ENCODE measurements around the gene ELMO2.
A peak's percentile ranks its signal among the peaks of the same experiment; 100 is the strongest.

Gene ELMO2

GRCh38 chr20:46331611-46332361, 74.6 kb downstream of the ELMO2 start:
- TF ChIP-seq TAF1 (IDR thresholded peaks at IDR 0.05; ENCODE audit: low read depth): no peak
- TF ChIP-seq, protein P1, sequence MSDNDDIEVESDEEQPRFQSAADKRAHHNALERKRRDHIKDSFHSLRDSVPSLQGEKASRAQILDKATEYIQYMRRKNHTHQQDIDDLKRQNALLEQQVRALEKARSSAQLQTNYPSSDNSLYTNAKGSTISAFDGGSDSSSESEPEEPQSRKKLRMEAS (IDR thresholded peaks at IDR 0.05): no peak
- TF ChIP-seq CEBPB (IDR thresholded peaks at IDR 0.05): no peak
- no peak for TF ChIP-seq YY1 (IDR thresholded peaks at IDR 0.05; ENCODE audit: low read depth)
- no peak for TF ChIP-seq TEAD4 (IDR thresholded peaks at IDR 0.05)
- TF ChIP-seq TCF12 (IDR thresholded peaks at IDR 0.05; ENCODE audit: low read depth): no peak
- no peak for TF ChIP-seq USF1 (IDR thresholded peaks at IDR 0.05)
- no peak for TF ChIP-seq EGR1 (IDR thresholded peaks at IDR 0.05)
- no peak for TF ChIP-seq CREB1 (IDR thresholded peaks at IDR 0.05; ENCODE audit: low read depth)
- TF ChIP-seq REST (IDR thresholded peaks at IDR 0.05; ENCODE audit: low read depth): no peak
- TF ChIP-seq ZBTB7A (IDR thresholded peaks at IDR 0.05; ENCODE audit: low read depth): no peak

GRCh38 chr20:46330831-46331371, 75.5 kb downstream of the ELMO2 start:
- no peak for TF ChIP-seq CEBPB (IDR thresholded peaks at IDR 0.05)
- TF ChIP-seq NFIC (IDR thresholded peaks at IDR 0.05): no peak
- no peak for TF ChIP-seq RAD21 (IDR thresholded peaks at IDR 0.05; ENCODE audit: low read depth)
- TF ChIP-seq USF1 (IDR thresholded peaks at IDR 0.05): no peak
- TF ChIP-seq EGR1 (IDR thresholded peaks at IDR 0.05): no peak
- no peak for TF ChIP-seq ZBTB7A (IDR thresholded peaks at IDR 0.05; ENCODE audit: low read depth)
- no peak for TF ChIP-seq TEAD4 (IDR thresholded peaks at IDR 0.05)
- no peak for TF ChIP-seq TCF12 (IDR thresholded peaks at IDR 0.05; ENCODE audit: low read depth)
- TF ChIP-seq TAF1 (IDR thresholded peaks at IDR 0.05; ENCODE audit: low read depth): no peak
- no peak for TF ChIP-seq CREB1 (IDR thresholded peaks at IDR 0.05; ENCODE audit: low read depth)
- TF ChIP-seq, protein P1 (IDR thresholded peaks at IDR 0.05): no peak
- no peak for TF ChIP-seq EP300 (IDR thresholded peaks at IDR 0.05; ENCODE audit: borderline replicate concordance)
- TF ChIP-seq REST (IDR thresholded peaks at IDR 0.05; ENCODE audit: low read depth): no peak
- TF ChIP-seq YY1 (IDR thresholded peaks at IDR 0.05; ENCODE audit: low read depth): no peak

DNA sequence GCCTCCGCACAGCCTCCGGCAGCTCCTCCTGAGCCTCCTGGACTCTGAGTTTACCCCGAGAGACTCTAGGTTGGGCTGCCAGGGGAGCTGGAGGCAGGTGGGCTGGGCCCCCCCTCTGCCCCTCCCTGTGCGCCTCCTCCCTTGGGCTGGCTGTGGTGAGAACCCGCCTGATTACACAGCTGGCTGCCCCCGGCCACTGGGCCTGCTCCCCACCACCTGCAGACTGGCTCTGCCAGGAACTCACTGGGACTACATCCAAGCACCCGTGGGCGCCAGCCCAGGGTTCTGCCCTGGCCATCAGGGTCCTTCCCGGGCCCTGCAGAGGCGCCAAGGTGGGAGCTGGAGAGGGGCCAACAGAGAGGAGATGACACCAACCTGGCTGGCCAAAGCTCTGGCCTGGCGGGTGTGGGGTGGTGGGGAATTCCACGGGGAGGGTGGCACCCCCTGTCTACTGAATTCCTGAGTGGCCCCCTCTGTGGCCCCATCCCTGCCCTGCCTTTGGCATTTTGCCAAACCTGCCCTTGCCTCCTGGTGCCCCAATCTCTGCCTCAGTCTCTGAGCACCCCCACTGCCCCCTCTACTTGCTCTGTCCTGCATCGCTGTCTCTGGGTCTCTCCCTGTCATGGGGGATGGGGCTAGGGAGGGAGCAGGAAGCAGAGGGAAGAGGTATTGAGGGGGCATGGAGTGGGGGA, 76.2 kb downstream of the ELMO2 start:
- peak; percentile 43; the same call in 1 of the 2 replicates for TF ChIP-seq NFIC (IDR thresholded peaks at IDR 0.05)
- TF ChIP-seq EGR1 (IDR thresholded peaks at IDR 0.05): no peak

DNA sequence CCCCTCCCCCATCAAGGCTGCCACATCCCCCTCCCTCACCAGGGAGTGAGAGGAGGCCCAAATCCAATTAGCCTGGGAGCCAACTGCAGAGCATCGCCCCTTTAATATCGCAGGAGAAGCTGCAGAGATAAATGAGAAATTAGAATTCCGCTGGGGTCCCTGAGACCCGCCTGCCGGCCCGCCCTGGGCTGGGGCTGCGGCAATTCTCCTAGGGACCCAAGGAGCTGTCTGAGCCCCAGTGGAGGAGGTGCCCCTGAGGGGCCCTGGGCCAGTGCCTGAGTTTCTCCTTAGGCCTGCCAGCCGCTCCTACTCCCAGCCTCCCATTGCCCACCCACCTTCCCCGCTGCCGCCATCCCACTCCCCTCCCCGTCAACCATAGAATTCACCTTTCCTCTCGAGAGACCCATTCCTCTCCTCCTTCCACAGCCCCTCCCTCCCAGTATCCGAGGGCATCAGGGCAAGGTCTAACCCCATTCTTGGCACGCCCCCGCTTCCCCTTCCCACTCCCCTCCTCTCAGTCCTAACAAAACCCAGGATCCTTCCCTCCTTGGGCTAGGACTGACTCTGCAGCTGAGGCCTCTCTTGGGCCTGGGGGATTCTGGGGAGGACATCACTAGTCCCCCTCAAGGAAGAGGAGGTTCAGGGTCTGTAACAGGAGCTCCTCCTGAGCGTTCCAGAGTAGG, 78.1 kb downstream of the ELMO2 start:
- no peak for TF ChIP-seq NFIC (IDR thresholded peaks at IDR 0.05)
- TF ChIP-seq TAF1 (IDR thresholded peaks at IDR 0.05; ENCODE audit: low read depth): no peak
- TF ChIP-seq, protein P1 (IDR thresholded peaks at IDR 0.05): no peak
- TF ChIP-seq REST (IDR thresholded peaks at IDR 0.05; ENCODE audit: low read depth): no peak
- TF ChIP-seq RAD21 (IDR thresholded peaks at IDR 0.05; ENCODE audit: low read depth): no peak
- TF ChIP-seq USF1 (IDR thresholded peaks at IDR 0.05): no peak
- TF ChIP-seq TCF12 (IDR thresholded peaks at IDR 0.05; ENCODE audit: low read depth): no peak
- TF ChIP-seq EP300 (IDR thresholded peaks at IDR 0.05; ENCODE audit: borderline replicate concordance): no peak
- no peak for TF ChIP-seq YY1 (IDR thresholded peaks at IDR 0.05; ENCODE audit: low read depth)

All from Ishikawa (cell line).